HG03442 (cell line): ENCODE measurements around the gene CD84.
"Not testable (repeated sequence)": the region's sequence is repeated elsewhere in the genome, so short reads cannot be mapped to it uniquely, and the experiment has no call there.

ENCODE experiments used
- ATAC-seq: cut with Tn5 transposase; IDR thresholded peaks from one replicate; pipeline ENCODE4 v1.9.1; 2021; ENCODE audit warnings: mild to moderate bottlenecking, moderate library complexity; ENCODE audit not compliant: unreplicated experiment

Gene CD84, protein sequence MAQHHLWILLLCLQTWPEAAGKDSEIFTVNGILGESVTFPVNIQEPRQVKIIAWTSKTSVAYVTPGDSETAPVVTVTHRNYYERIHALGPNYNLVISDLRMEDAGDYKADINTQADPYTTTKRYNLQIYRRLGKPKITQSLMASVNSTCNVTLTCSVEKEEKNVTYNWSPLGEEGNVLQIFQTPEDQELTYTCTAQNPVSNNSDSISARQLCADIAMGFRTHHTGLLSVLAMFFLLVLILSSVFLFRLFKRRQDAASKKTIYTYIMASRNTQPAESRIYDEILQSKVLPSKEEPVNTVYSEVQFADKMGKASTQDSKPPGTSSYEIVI

DNA sequence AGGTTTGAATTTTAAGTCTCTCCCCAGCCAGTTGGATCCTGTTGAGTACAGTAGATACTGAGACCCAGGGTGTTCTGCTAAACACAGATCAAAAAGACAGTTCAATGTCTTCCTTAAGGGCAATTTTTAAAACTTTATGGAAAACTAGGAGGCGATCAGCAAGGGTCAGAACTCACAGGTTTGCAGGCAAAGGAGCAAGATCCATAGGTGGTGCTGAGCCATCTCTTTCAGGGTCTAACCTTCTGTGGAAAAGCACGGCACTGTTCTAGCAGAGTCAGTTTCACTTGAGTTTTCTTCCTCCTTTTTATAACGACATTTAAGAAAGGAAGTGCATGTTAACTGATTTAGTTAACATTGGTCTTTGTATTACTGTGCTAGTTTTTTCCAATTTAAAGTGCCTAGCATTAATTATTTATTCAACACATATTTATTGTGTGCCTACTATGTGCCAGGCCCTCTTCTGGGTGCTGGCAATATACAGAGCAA, at the start of gene CD84:
Gene CD84, minus strand, starts transcription at position 281 of the 486 bp plus-strand sequence. Its CDS starts 59 bp downstream, at position 222.
- no peak for ATAC-seq

DNA sequence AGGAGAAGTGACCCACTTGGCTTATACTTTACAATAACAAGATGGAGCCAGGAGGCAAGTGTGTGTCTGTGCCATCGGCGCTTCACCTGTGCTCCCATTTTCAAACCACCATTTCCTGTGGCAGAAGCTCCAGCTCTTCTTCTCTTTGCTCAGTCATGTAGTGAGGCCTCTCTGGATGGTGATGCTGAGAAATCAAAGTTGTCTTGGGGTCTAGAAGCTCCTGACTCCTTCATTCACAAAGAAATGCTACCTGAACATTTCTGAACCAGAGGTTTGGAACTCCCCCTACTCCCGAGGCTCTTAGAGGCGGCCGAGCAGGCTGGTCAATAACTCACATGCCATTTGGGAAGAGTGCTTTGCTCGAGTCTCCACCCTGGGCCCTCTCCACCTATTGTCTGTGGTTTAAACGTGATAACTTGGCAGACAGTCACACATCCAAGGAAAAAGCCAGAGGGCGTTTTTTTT, 49.5 kb upstream of the CD84 start:
- ATAC-seq, result no peak

DNA sequence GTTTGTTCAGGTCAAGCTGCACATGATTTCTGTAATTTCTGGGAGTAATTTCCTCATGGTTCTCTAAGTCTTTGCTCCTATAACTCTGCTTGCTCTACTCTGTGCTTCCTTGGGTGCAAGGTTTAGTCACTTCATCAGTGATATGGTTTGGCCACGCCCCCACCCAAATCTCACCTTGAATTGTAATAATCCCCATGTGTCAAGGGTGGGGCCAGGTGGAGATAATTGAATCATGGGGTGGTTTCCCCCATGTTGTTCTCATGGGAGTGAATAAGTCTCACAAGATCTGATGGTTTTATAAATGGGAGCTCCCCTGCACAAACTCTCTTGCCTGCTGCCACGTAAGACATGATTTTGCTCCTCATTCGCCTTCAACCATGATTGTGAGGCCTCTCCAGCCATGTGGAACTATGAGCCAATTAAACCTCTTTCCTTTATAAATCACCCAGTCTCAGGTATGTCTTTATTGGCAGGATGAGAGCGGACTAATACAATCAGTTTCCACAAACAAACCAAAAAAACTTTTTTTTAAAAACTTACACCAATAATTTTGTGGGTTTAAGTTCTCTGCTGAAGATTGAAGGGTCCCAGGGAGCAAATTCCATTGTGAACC, 48.5 kb upstream of the CD84 start:
- not testable (repeated sequence) for ATAC-seq

DNA sequence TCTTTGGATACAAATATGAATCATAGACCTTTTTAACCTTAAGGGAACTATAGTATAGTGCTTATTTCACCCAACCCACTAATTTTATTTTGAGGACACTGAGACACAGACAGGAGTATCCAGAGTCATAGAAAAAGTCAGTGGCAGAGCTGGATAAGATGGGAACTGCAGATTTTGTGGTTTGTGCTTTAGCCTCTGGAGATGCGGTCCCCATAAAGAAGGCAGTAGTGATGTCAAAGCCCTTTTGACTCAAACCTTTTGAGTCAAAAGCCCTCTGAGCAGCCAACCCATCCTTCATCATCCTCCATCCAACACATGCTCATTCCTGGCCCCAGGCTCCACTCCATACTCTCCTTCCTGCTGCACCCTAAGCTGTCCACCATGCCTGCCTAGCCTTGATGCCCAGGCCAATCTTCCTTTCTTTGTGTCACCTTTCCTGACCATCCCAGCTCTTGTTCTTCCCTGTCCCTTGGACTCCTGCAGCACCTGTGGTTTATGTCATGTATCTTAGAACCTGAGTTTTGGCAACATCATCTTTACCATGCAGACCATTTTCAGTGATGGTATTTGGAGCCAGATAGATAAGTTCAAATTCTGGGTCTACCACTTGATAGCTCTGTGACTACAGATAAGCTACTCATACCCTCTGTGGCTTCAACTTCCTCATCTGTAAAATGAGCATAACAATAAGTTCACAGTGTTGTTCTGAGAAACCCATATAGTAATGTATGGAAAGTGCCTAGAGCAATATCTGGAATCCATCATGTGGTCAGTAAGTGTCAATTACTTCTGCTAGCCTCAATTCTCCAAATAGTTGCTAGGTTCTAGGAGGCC, 47.4 kb upstream of the CD84 start:
- ATAC-seq, result no peak

DNA sequence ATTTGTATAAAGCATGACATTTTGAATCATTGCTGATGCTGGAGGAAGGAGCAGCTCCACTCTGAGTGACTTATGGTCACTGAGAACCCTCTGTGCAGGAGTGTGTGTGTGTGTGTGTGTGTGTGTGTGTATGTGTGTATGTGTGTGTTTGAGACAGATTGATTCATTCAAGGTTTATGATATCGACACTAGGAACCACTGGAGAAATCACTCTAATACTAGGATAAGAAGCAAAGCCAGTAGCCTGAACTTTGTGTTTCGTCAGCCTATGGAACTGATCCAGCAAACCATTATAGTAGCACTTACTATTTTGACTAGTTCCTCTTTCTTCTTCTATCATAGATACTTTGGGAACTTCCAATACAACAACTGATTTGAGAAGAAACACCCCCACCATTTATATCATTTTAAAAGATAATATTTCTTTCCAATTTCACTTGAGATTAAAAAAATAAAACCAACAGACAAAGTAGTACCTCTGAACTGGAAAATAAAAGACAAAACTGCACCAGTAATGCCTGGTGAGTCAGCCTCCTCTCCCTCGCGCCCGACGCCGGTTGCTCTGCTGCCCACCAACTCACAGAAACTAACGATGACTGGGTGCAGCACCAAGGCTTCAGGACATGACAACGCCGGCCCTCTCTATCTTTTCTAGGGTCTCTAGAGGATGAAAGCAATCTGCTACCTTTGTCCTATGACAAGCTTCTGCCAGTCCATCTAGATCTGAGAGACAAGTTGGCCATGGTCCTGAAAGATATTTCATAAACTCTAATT, 46.6 kb upstream of the CD84 start:
- no peak for ATAC-seq

DNA sequence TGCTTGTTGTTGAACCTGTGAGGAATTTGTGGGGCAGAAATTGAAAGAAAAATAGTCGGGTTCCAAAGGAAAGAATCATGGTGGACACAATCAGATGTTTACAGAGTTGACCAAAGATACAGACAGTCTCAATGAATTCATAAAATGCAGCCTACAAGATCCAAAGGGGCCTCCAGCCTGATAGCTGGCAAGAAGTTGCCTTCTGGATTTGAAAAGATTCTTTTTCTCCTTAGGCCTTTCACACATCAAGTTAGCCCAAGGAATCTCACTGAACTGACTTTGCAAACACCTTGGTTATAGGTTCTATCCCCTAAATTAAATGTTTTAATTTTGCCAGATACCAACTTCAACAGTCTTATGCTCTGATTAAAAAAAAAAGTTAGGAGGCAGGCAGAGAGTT, 46.0 kb upstream of the CD84 start:
- no peak for ATAC-seq

DNA sequence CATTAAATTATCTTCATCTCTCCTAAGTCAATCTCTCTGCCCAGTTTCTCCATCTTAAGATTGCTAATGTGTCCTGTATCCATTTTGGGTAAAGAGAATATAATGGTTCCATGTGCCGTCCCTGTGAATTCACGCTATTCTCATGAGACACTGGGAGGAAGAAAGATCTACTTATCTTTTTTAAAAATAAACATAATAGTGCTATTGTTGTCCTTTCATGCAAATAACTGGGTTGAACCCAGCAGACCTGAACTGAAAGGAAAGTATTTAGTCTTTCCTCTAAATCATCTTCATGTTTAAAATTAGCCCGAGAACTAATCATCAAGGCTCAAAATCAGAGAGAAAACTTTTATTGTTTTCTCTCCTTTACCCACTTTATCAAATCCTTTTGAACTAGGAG, 45.2 kb upstream of the CD84 start:
- peak; percentile 22 for ATAC-seq

DNA sequence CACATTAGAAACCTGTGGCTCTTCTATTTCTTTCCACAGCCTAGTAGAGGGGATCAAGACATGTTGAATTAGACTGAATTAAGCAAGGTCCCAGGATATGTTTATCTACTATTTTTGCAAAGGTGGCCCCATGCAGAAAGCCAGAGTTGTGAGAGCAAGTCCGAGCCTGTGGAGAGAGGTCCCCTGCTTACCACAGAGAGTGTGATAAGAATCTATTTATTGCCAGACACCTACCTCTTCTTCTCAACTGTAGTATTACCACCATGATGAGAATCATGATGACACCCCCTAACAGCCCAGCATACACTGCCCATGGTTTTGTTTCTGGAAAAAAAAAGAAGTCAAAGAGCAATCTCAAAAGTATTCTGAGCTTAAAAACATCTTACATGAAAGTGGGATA, 44.6 kb upstream of the CD84 start:
- ATAC-seq, result peak; percentile 23

DNA sequence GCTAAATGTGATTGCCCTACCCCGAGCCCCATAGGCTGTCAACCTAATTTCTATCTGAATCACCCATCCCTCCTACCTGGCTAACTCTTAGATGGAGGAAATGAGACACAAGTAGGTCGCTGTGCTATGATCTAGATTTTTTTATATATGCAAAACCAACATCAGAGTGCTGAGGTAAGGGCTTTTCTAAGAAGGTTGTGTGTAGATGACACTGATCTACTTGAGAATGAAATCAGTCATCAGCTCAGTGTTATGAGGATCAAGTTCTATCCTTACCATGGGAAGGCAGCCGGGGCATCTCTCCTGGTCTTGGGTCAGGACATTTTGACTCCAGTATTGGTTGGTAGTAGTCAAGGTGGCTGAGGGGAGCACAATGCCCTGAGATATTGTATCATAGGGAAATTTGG, 43.9 kb upstream of the CD84 start:
- ATAC-seq, result no peak

DNA sequence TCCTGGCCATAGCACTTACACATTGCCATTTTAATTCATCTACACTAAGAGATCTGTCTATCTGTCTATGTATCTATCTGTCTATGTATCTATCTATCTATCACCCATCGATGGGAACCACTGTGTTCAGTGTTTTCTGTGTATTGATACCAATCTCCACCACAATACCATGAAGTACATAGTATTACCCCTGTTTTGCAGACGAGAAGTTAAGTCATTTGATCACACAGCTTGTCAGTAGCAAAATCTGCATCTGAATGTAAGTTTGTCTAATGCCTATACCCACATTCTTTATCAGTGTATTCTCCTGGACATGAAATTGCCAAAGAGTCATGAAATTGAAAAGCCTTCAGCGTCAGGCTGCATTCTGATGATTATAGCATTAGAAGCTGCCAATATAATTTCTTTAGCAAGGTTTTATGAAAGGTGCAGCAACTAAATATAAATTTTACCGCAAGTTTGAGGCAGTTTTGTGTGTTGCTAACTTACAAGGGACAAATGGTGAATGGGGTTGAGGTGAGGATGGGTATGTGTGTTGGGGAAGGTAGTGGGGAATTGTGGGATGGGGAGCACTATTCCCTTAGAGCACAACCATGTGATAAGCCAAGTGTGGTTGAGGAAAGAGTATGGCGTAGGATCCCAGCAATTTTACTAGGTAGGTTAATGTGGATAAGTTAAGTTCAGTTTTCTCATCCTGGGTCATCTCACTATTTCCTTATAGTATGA, 43.4 kb upstream of the CD84 start:
- ATAC-seq, result no peak

DNA sequence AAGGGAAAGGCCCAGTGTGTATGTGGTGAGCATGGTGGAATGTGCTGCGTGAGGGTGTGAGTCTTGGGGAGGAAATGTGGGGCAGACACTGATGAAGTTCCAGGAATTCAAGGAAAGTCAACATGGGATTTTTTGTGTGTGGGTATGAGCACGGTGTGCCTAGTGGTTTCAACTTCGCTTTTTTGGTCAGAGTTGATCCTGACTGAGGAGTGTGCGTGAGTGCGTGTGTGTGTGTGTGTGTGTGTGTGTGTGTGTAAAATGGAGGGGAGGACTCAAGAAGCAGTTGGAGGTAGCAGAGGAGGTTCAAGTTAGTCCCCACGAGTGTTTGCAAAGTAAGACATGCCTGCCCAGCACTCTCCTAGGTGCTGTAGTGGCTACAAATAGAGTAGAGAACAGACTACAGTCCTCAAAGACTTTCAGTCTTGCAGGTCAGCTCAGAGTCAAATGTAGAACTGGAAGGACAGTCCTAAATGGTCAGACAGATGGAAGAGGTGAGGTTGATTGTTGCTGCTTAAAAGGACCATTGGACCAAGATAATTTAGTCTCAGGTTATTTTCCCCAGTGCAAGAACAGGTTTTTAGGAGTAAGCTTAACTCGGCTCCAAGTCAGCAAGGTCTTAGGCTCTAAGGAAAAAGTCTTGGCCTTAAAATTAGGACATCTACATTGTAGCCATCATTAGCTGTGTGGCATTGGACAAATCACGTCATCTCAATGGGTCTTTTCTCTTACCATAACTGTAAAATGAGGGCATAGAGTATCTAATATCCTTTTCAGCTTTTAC, 42.5 kb upstream of the CD84 start:
- no peak for ATAC-seq

DNA sequence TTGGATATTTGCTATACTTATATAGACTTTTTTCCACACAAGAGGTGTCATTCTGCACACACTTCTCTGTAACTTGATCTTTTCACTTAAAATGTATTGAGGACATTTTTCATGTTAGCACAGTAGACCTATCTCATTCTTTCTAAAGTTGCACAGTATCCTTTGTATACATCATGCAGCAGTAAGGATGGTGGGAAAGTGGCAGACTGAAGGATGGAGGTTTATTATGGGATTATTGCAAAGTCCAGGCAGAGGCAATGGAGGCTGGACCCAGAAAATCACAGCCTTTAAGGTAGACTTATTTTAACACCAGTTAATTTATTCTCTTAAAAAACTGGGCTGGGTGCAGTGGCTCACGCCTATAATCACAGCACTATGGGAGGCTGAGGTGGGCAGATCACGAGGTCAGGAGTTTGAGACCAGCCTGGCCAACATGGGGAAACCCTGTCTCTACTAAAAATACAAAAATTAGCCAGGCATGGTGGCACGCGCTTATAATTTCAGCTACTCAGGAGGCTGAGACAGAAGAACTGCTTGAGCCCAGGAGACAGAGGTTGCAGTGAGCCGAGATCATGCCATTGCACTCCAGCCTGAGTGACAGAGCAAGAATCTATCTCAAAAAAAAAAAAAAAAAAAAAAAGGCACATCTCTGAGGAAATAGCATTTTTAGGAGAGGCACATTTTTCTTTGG, 41.8 kb upstream of the CD84 start:
- ATAC-seq, result no peak

DNA sequence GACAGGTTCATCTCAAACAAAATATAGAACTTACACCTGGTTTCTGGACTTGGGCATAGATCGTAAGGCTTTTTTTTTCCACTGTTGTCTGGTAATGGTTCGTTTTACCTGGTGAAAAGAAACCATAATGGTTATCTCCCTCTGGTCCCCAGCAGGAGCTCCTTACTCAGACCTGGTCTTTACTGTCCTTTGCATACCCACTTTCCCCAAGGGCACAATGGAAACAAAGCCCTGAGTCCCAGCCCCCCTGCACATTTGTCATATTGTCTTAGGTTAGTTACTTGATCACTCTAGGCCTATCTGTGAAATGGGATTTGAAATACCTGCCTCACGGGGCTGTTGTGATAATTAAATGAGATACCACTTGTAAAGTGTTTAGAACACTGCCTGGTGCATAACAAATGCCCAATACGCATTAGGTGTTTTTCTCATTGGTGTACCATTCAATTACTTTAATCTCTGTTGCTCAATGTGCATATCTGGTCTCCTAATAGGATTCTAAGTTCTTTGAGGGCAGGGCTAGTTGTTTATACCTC, 40.5 kb upstream of the CD84 start:
- ATAC-seq, result no peak

DNA sequence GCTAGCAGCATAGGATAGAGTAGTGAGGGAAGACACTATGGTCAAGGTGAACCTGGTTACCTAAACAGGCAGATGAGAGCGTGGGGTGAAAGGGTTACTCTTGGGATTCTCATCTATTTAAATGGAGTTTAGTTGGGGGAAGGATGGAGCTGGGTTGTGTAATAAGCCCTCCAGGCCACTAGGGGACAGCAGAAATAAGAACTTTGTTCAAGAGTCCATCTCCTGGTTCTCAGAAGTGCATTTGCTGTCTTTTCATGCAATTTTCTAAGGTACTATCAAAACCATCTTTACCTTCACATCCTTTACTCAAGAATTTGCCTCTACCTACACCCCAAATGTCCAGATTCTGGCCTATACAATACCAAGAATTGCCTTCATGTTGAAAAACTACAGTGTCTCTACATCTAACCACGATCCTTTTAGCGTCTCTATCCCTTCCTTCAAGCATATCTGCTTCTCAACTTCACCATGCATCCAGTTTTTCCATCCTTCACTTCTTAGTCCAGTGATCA, 39.5 kb upstream of the CD84 start:
- ATAC-seq, result no peak

DNA sequence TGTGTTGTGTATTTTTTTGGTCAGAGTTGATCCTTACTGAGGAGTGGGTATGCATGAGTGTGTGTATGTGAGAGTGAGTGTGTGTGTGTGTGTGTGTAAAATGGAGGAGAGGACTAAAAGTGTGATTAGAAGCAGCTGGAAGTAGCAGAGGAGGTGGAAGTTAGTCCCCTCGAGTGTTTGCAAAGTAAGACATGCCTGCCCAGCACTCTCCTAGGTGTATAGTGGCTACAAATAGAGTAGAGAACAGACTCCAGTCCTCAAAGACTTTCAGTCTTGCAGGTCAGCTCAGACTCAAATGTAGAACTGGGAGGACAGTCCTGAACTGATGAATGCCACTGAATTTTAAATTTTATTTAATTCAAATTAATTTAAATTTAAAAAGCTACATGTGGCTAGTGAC, 39.0 kb upstream of the CD84 start:
- ATAC-seq, result no peak

DNA sequence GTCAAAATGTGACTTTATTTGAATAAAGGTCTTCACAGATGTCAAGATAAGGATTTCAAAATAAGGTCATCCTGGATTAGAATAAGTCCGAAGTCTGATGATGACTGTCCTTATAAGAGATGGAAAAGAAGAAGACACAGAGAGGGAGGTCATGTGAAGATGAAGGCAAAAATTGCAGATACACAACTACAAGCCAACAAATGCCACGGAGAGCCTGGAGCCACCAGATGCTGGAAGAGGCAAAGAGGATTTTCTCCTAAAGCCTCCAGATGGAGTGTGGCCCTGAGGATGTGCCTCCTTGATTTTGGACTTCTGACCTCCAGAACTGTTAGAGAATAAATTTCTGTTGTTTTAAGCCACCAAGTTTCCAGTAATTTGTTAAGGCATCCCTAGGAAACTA, 36.4 kb upstream of the CD84 start:
- ATAC-seq, result no peak

DNA sequence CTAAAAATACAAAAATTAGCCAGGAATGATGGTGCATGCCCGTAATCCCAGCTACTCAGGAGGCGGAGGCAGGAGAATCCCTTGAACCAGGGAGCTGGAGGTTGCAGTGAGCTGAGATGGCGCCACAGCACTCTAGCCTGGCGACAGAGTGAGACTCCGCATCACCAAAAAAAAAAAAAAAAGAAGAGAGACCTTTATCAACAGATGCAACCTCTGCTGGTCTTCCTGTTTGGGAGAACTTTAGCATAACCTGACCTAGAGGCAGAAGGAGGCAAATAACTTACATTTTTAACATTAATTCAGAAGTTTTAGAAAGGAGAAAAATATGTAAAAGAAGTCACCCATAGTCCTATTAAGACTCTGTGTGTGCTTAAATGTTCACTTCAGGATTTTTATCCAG, 35.1 kb upstream of the CD84 start:
- no peak for ATAC-seq

DNA sequence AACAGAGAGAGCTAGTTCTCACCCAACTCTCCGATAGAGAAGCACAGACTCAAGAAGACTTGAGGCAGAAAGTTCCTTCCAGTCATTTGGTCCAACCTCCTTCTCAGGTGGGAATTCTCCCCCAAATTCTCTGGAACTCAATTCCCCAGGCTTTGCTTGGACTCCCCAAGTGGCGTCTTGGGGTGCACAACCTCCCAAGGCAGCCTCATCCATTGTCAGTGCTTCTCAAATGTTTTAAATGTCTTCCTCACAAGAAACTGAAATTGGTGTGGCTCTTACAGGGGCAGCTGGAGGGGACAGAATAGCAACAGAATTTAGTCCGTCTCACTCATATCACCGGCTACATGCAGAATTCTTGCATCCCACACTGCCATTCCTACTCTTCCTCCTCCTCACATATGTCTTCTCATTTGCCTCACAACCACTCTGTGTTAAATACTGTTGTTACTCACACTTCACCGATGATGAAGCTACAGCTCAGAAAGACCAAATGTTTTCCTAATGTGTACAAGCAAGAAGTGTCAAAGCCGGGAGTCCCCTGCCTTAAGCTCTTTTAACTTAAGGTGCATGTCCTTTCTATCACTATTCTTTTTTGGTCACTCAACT, 33.4 kb upstream of the CD84 start:
- ATAC-seq, result no peak
